Measurements from ENCODE around the gene ENOX1.

DNA sequence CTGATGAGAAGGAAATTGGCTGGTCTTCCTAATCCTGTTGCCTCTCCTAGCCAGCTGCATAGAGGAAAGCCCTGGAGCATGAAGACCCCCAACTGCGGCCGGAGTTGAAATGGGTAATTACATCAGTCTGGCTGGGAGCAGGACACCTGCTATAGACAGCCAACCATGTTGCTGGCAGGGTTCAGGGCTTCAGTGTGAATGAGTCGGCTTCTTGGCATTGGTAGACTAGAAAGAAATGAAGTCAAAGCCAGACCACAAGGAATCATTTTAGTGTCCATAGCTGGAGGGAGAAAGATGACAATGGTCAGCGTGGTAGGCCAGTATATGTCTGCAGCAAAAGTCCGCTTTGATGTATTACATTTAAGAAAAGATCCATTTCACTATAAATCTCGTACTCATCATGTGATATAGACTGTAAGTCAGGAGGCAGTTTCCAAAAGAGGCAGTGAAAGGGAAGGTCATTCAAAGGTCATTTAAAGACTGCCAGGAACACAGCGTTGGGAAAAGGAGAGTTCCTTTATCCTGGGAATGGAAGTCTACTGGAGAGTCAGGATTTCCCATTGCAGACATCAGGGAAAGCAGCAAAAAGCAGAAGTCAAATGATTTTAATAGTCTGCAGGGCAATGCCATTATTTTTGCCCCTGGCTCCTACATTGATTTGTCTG lies 500.7 kb downstream of the ENOX1 start:
- TF ChIP-seq, protein P1, sequence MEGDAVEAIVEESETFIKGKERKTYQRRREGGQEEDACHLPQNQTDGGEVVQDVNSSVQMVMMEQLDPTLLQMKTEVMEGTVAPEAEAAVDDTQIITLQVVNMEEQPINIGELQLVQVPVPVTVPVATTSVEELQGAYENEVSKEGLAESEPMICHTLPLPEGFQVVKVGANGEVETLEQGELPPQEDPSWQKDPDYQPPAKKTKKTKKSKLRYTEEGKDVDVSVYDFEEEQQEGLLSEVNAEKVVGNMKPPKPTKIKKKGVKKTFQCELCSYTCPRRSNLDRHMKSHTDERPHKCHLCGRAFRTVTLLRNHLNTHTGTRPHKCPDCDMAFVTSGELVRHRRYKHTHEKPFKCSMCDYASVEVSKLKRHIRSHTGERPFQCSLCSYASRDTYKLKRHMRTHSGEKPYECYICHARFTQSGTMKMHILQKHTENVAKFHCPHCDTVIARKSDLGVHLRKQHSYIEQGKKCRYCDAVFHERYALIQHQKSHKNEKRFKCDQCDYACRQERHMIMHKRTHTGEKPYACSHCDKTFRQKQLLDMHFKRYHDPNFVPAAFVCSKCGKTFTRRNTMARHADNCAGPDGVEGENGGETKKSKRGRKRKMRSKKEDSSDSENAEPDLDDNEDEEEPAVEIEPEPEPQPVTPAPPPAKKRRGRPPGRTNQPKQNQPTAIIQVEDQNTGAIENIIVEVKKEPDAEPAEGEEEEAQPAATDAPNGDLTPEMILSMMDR (IDR thresholded peaks at IDR 0.05), result no peak
- TF ChIP-seq ZFX (IDR thresholded peaks at IDR 0.05; ENCODE audit: borderline replicate concordance), result no peak
